ENCODE data around the gene OTOS. TPM values are rescaled to one million over a fixed set of nuclear protein-coding genes. Genes with fewer than 3 reads are reported as not detected.

Gene OTOS
- total RNA-seq (2022) (not detected in 2 replicates), Bru-seq, nascent RNA (not detected), BruChase-seq, experiment 1, labeled RNA remaining after a 6-hour chase (not detected), BruChase-seq, experiment 2, labeled RNA remaining after a 2-hour chase (percentile 11 among the genes with signal in this experiment)
- long read RNA-seq: 0 reads

DNA sequence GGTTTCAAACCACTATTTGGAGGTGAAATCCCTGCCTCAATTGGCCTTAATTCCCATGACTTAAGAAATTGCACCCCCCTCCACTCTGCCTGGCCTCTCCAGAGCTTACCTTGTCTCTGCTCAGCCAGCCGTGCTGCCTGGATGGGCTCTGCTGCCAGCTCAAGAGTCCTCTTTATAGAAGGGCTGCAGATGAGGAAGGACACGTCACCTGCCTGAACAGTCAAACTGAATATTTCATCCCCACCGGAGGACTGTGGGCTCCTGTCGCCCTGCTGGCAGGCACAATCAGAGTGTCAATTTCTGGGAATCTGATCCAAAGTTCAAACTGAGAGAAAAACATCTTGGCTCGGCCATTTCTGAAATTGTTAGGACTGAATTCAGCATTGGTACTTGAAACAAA is at the start of gene OTOS:
OTOS (minus strand) TSS at position 148 of the 400 bp plus-strand sequence. CDS start 332 bp downstream, outside the sequence.
- peaks cover 81% of the 10 kb centered on the region for H3K27me3 Mint-ChIP-seq (ENCODE audit: unreplicated experiment)
- CTCF ChIA-PET: interaction anchor here (0.9 kb wide), 1 partner anchor 79 kb away, joined by 3 read pairs; no protein-coding TSS in a partner anchor
- no TSS peak for BruUV-seq (replicated peaks)
- intact Hi-C loops (cut with micrococcal nuclease; ENCODE audit: unreplicated experiment): no loop called here
- H3K9me3 Mint-ChIP-seq (ENCODE audit: low read depth, unreplicated experiment): no peaks in the 10 kb centered on the region
- peaks cover 2% of the 10 kb centered on the region for H3K4me1 Mint-ChIP-seq (ENCODE audit: low read depth, unreplicated experiment)
- TF ChIP-seq, protein P1, sequence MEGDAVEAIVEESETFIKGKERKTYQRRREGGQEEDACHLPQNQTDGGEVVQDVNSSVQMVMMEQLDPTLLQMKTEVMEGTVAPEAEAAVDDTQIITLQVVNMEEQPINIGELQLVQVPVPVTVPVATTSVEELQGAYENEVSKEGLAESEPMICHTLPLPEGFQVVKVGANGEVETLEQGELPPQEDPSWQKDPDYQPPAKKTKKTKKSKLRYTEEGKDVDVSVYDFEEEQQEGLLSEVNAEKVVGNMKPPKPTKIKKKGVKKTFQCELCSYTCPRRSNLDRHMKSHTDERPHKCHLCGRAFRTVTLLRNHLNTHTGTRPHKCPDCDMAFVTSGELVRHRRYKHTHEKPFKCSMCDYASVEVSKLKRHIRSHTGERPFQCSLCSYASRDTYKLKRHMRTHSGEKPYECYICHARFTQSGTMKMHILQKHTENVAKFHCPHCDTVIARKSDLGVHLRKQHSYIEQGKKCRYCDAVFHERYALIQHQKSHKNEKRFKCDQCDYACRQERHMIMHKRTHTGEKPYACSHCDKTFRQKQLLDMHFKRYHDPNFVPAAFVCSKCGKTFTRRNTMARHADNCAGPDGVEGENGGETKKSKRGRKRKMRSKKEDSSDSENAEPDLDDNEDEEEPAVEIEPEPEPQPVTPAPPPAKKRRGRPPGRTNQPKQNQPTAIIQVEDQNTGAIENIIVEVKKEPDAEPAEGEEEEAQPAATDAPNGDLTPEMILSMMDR (IDR thresholded peaks at IDR 0.05; ENCODE audit: unreplicated experiment): no peak
- no peak for DNase-seq
- peaks cover 11% of the 10 kb centered on the region for H3K36me3 Mint-ChIP-seq (ENCODE audit: insufficient read depth, unreplicated experiment)
- no peak within 1 kb of the TSS for H3K4me3 Mint-ChIP-seq (ENCODE audit: low read depth, unreplicated experiment)
- H3K27ac Mint-ChIP-seq (ENCODE audit: unreplicated experiment): no peak within 1 kb of the TSS

DNA sequence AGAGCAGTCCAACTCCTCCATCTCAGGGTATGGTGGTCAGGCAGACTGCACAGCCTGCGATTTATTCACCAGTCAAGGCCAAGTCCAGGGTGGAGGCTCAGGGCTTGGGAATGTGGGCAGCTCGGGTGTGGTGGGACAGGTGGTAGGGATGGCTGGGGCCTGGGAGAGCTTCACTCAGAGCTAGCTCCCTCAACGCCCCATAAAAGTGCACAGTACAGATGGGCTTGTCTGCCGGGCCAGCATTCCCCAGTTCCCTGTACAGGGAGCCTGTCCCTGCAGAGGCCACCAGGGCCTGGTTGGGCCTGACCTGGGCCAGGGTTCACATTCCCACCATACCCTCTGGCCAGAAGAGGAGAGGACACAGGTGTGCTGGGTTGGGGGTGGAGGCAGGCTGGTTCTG is 49.2 kb upstream of the OTOS start:
- BruUV-seq (replicated peaks): no TSS peak
- Mint-ChIP-seq H3K27ac (ENCODE audit: unreplicated experiment) (no peak overlapping the region), H3K4me1 (ENCODE audit: low read depth, unreplicated experiment) (no peaks in the 10 kb centered on the region), H3K4me3 (ENCODE audit: low read depth, unreplicated experiment) (no peak overlapping the region), H3K36me3 (ENCODE audit: insufficient read depth, unreplicated experiment) (no peaks in the 10 kb centered on the region), H3K27me3 (ENCODE audit: unreplicated experiment) (no peaks in the 10 kb centered on the region), H3K9me3 (ENCODE audit: low read depth, unreplicated experiment) (no peaks in the 10 kb centered on the region)
- no peak for DNase-seq
- TF ChIP-seq, protein P1 (IDR thresholded peaks at IDR 0.05; ENCODE audit: unreplicated experiment): no peak
- CTCF ChIA-PET: no interaction called here
- intact Hi-C loops (cut with micrococcal nuclease; ENCODE audit: unreplicated experiment): no loop called here

GRCh38 chr2:240187989-240188590 is 47.6 kb upstream of the OTOS start:
- DNase-seq: no peak

DNA sequence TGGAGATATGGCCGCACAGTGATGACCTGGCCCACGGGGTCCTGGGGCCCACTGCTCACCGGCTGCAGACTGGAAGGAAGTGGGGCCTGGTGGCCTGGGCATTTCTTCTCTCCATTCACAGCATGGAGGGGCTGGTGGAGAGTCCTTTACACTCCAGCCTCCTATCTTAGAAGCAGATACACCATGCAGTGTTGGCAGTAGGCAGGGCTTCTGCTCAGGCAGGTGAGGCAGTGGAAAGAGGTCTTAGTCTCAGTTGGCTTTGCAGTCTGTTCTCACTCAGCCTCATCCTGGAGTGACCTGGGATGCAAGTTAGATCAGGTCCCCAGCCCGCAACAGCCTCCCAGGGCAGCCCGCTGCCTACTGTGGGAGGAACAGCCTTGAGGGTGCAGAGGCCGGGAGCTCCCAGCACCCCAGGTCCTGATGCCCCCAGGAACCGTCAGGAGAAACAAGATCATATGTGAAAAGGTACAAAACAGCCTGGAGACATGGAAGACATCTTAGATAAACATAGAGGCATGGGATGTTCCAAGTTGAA is 45.8 kb upstream of the OTOS start:
- H3K9me3 Mint-ChIP-seq (ENCODE audit: low read depth, unreplicated experiment): no peaks in the 10 kb centered on the region
- H3K4me3 Mint-ChIP-seq (ENCODE audit: low read depth, unreplicated experiment): no peak overlapping the region
- H3K36me3 Mint-ChIP-seq (ENCODE audit: insufficient read depth, unreplicated experiment): no peaks in the 10 kb centered on the region
- H3K27me3 Mint-ChIP-seq (ENCODE audit: unreplicated experiment): peaks cover 34% of the 10 kb centered on the region
- no peak for DNase-seq
- BruUV-seq (replicated peaks): no TSS peak
- no peaks in the 10 kb centered on the region for H3K4me1 Mint-ChIP-seq (ENCODE audit: low read depth, unreplicated experiment)
- CTCF ChIA-PET: no interaction called here
- TF ChIP-seq, protein P1 (IDR thresholded peaks at IDR 0.05; ENCODE audit: unreplicated experiment): no peak
- H3K27ac Mint-ChIP-seq (ENCODE audit: unreplicated experiment): no peak overlapping the region
- intact Hi-C loops (cut with micrococcal nuclease; ENCODE audit: unreplicated experiment): no loop called here

More at GRCh38 chr2:240187989-240188590, 47.6 kb upstream of the OTOS start:
- H3K36me3 Mint-ChIP-seq (ENCODE audit: insufficient read depth, unreplicated experiment): no peaks in the 10 kb centered on the region
- CTCF ChIA-PET: no interaction called here
- H3K27ac Mint-ChIP-seq (ENCODE audit: unreplicated experiment): no peak overlapping the region
- peaks cover 16% of the 10 kb centered on the region for H3K27me3 Mint-ChIP-seq (ENCODE audit: unreplicated experiment)
- BruUV-seq (replicated peaks): no TSS peak
- TF ChIP-seq, protein P1 (IDR thresholded peaks at IDR 0.05; ENCODE audit: unreplicated experiment): no peak
- H3K4me1 Mint-ChIP-seq (ENCODE audit: low read depth, unreplicated experiment): no peaks in the 10 kb centered on the region
- H3K9me3 Mint-ChIP-seq (ENCODE audit: low read depth, unreplicated experiment): no peaks in the 10 kb centered on the region
- intact Hi-C loops (cut with micrococcal nuclease; ENCODE audit: unreplicated experiment): no loop called here
- H3K4me3 Mint-ChIP-seq (ENCODE audit: low read depth, unreplicated experiment): no peak overlapping the region

Data from Calu3 (cell line).